ENCODE measurements around the gene DYSF.

The DYSF gene

DNA sequence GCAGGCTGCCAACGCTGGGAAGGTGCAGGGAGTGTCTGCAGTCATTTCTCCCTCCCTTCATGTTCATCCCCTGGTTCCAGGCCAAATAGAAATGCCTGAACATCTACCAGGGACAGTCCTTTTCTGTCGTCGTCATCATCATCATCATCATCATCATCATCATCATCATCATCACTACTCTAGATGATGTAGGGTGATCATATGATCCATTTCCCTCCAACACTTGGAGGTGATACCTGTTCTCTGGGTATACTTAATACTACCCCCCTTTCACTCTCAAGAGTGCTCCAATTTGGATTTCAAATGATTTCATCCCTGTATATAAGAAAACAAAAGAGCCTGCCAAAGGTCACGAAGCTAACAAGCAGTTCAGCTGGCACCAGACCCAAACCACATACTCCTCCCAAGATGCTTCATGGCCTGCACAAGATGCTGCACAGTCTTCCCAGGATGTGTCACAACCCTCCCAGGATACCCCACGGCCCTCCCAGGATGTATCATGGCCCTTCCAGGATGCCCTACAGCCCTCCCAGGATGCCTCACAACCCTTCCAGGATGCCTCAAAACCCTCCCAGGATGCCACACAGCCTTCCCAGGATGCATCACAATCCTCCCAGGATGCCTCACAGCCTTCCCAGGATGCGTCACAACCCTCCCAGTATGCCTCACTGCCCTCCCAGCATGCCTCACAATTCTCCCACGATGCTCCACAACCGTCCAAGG lies 257.9 kb downstream of the DYSF start:
- Histone ChIP-seq H3K27me3 (ENCODE audit: control insufficient read depth, insufficient read depth, low read length, poor library complexity, severe bottlenecking) (no peaks in the 10 kb centered on the region), H3K36me3 (ENCODE audit: control insufficient read depth, insufficient read depth, low read length) (no peaks in the 10 kb centered on the region), H3K4me1 (ENCODE audit: control insufficient read depth, insufficient read depth, low read length) (no peaks in the 10 kb centered on the region), H3K4me3 (ENCODE audit: insufficient read depth, low read depth, low read length) (no peak overlapping the region), H3K27ac (ENCODE audit: insufficient read depth, low read depth, low read length, poor library complexity, severe bottlenecking) (no peak overlapping the region), H3K9me3 (ENCODE audit: control insufficient read depth, low read length) (no peaks in the 10 kb centered on the region)
- 77 to 83% methylated on average over 8 of the region's 8 CpGs for WGBS, 2 experiments

DNA sequence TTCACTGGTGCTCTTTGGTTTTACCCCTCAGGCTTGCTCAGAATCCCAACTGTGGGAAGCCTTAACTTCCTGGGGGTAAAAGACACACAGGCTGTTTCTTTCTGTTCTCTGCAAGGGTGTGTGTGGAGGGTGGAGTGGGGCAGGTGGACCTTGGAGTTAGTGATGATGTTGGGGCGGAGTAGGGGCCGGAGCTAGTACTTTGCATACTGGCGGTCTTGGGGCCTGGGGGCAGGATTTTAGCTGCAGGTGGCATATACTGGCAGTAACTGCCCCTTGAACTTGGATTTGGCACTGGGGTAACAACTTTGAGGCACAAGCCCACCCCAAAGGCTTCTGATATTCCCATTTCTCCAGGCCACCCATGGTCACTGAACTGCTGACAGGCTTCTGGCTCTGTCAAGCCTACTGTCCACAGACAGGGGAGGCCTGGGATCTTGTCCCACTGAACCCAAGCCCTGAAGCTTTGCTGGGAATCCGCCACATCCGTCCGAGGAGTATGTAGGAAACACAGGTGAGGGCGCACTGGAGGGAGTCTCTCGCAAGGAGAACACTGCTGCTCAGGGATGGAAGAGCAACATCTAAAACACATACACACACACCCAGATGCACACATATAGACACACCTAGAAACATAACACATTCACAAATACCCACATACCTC lies 258.9 kb downstream of the DYSF start:
- Histone ChIP-seq H3K4me3 (ENCODE audit: insufficient read depth, low read depth, low read length) (no peak overlapping the region), H3K4me1 (ENCODE audit: control insufficient read depth, insufficient read depth, low read length) (no peaks in the 10 kb centered on the region), H3K9me3 (ENCODE audit: control insufficient read depth, low read length) (no peaks in the 10 kb centered on the region), H3K36me3 (ENCODE audit: control insufficient read depth, insufficient read depth, low read length) (no peaks in the 10 kb centered on the region), H3K27me3 (ENCODE audit: control insufficient read depth, insufficient read depth, low read length, poor library complexity, severe bottlenecking) (no peaks in the 10 kb centered on the region), H3K27ac (ENCODE audit: insufficient read depth, low read depth, low read length, poor library complexity, severe bottlenecking) (no peak overlapping the region)
- 86 to 96% methylated on average over 8 of the region's 8 CpGs for WGBS, 2 experiments

DNA sequence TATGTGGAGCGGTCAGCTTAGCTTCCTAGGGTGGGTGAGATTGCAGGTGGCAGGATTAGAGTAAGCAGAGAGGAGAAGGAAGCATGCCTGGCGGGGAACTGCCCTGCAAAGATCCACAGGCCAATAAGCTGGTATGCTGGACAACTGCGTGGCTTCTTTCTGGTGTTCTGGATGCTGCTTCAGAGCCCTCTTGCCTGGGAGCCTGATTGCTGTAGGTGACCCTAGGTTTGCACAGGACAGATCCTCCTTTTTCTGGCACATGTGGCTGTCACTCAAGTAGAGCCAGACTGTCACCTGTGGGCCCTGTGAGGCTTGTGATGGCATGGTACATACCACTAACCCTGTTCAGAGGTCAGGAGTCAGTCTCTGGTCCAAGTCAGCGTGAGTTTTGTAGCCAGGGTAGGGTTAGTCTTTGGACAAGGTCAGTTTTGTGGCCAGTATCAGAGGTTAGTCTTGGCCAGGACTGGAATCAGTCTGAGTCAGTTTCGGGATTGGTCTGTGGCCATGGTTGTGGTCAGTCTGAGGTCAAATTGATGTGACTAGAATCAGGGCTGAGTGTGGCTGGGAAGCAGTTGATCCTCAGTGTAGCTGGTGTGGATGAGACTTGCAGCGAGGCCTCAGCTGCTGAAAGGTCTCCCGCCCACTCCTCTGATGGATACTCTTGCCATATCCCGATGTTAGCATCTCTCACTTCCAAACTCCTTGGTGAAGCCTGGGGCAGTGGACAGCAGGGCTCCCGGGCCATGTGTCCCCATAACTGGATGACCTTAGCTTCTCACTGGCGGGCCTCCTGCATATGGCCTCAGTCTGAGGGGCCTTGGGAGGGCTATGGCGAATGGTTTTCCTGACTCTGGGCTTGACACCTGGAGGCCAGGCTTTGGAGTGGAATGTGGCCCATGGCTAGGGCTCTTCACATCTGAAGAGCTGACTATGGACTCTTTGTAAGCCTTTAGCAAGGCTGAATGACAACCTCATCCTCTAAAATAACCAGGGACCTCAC lies 260.5 kb downstream of the DYSF start:
- 90 to 92% methylated on average over 11 of the region's 11 CpGs for WGBS, 2 experiments
- Histone ChIP-seq H3K27ac (ENCODE audit: insufficient read depth, low read depth, low read length, poor library complexity, severe bottlenecking) (no peak overlapping the region), H3K4me1 (ENCODE audit: control insufficient read depth, insufficient read depth, low read length) (no peaks in the 10 kb centered on the region), H3K27me3 (ENCODE audit: control insufficient read depth, insufficient read depth, low read length, poor library complexity, severe bottlenecking) (no peaks in the 10 kb centered on the region), H3K36me3 (ENCODE audit: control insufficient read depth, insufficient read depth, low read length) (no peaks in the 10 kb centered on the region), H3K9me3 (ENCODE audit: control insufficient read depth, low read length) (no peaks in the 10 kb centered on the region), H3K4me3 (ENCODE audit: insufficient read depth, low read depth, low read length) (no peak overlapping the region)

DNA sequence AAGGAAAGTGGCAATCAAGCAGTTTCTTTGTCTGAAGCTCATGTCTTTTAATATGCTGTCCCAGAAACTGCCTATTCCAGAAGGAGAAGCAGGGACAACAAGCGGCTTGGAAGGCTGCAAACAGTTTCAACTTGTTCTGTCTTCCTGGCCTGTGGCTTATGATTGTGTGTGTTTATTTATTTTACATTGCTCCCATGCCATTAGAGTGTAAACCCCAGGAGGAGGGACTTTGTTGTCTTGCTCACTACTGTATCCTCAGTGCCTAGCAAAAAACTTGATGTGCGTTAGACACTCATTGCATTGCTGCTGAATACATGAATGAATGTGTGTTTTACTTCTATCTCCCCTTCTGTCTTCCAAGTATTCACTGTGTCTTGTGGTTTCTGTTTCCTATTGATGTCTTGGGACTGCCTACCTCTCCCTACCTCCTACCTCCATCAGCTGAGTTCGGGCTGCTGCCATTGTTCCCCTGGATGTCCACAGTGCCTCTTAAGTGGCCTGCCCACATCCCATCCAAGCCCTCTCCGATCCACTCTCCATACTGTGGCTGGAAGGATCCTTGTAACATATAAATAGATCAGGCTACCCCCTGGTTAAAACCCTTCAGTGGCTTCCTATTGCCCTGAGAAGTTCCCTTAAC lies 261.4 kb downstream of the DYSF start:
- Histone ChIP-seq H3K4me3 (ENCODE audit: insufficient read depth, low read depth, low read length) (no peak overlapping the region), H3K27me3 (ENCODE audit: control insufficient read depth, insufficient read depth, low read length, poor library complexity, severe bottlenecking) (no peaks in the 10 kb centered on the region), H3K27ac (ENCODE audit: insufficient read depth, low read depth, low read length, poor library complexity, severe bottlenecking) (no peak overlapping the region), H3K36me3 (ENCODE audit: control insufficient read depth, insufficient read depth, low read length) (no peaks in the 10 kb centered on the region), H3K9me3 (ENCODE audit: control insufficient read depth, low read length) (no peaks in the 10 kb centered on the region), H3K4me1 (ENCODE audit: control insufficient read depth, insufficient read depth, low read length) (no peaks in the 10 kb centered on the region)
- 95 to 97% methylated on average over 4 of the region's 4 CpGs for WGBS, 2 experiments

DNA sequence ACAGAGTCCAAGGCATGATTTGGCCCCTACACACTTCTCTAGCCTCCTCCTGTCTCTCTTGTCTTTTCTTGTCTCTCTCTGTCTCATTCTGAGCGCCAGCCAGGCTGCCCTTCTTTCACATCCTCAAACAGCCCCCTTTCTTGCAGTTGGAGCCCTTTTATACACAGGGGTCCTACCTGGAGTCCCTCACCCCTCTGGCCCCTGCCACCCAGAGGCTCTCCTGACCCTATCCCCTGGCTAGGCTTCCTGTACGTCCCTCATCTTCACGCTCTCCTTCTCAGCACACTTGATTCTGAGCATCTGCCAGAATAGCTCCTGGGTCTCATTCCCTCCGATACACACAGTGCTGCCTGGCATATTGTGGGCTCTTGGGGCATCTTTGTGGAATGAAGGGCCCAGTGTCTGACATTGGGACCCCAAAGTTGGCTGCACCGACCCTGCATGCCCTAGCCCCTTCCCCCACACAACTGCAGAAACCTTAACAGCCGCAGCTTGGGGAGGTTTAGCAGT lies 261.9 kb downstream of the DYSF start:
- WGBS, 2 experiments, result 90 to 91% methylated on average over 6 of the region's 6 CpGs
- H3K9me3 ChIP-seq (ENCODE audit: control insufficient read depth, low read length), result no peaks in the 10 kb centered on the region
- H3K27me3 ChIP-seq (ENCODE audit: control insufficient read depth, insufficient read depth, low read length, poor library complexity, severe bottlenecking), result no peaks in the 10 kb centered on the region
- peaks cover 3% of the 10 kb centered on the region for H3K4me1 ChIP-seq (ENCODE audit: control insufficient read depth, insufficient read depth, low read length)
- H3K27ac ChIP-seq (ENCODE audit: insufficient read depth, low read depth, low read length, poor library complexity, severe bottlenecking), result no peak overlapping the region
- no peak overlapping the region for H3K4me3 ChIP-seq (ENCODE audit: insufficient read depth, low read depth, low read length)
- H3K36me3 ChIP-seq (ENCODE audit: control insufficient read depth, insufficient read depth, low read length), result no peaks in the 10 kb centered on the region

DNA sequence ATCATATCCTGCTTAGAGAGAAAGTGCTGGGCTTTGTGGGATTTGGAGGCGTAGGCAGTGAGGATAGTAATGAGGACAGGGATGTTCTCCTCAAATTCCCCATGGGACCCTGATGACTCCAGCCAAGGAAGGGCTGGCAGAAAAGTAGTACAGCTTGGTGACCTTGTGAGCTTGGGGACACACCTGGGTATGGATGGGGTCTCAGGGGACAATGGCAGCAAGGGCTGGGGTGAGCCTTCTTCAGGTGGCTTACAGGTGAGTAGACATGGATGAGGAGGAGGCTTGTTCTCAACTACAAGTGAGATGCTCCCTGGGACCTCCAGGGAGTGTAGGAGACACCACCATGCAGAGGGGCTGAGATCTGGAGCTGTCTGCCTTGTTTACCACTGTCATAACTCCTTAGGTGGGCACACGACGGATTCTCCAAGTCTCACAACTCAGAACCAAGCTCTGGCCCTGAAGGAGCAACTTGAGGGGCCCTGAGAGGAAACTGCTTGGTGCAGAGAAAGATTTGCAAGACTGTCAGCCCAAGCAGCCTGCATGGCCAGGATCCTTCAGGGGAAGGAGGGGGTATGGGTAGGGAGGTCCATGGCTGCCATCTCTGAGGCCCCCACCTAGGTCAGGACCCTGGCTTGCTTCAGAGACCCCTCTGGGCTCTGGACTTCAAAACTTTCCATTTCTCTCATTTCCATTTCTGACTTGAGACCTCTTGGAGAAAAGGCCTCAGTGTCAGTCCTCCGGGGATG lies 262.8 kb downstream of the DYSF start:
- H3K4me1 ChIP-seq (ENCODE audit: control insufficient read depth, insufficient read depth, low read length), result peaks cover 8% of the 10 kb centered on the region
- 95 to 96% methylated on average over 4 of the region's 4 CpGs for WGBS, 2 experiments
- H3K27ac ChIP-seq (ENCODE audit: insufficient read depth, low read depth, low read length, poor library complexity, severe bottlenecking), result no peak overlapping the region
- no peaks in the 10 kb centered on the region for H3K36me3 ChIP-seq (ENCODE audit: control insufficient read depth, insufficient read depth, low read length)
- H3K27me3 ChIP-seq (ENCODE audit: control insufficient read depth, insufficient read depth, low read length, poor library complexity, severe bottlenecking), result no peaks in the 10 kb centered on the region
- H3K9me3 ChIP-seq (ENCODE audit: control insufficient read depth, low read length), result no peaks in the 10 kb centered on the region
- no peak overlapping the region for H3K4me3 ChIP-seq (ENCODE audit: insufficient read depth, low read depth, low read length)

DNA sequence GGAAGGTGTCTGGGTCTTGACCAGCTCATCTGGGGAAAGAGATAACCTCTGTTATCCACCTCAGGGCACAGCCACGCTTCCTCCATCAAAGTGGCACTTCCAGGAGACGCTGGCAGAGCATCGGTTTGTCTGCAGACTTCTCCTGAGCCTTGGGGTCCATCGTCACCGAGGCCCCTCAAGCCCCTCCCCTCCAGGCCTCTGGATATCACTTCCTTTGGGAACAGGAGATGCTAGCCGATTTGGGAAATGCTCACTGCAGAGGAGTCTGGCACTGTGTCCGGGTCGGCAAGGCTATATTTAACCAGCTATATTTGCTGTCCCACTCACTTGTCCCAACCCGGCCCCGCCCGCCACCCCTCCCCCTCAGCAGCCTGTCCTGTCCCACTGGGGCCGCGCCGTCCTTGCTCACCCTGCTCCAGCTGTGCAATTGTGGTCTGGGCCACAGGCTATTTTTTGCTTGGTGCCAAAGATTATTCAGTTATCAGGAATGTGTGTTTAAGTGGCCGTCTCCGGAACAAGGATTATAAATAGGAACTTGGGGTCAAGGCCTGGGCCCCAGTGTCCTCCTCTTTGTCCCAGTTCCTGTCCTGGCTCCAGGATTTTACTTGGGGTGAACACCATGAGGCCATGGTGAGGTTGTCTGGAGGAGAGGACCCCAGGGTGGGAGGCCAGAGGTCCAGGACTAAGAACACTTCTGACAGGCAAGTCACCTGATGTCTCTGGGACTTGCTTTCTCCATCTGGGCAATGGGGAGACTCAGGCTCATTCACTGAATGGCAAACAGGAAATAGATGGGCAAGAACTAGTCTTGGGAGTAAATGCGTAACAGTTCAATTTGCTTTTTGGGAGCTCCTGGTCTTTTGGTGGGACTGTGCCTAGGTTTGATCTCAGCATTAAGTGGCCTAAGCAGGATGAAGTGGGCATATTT lies 263.6 kb downstream of the DYSF start:
- WGBS, 2 experiments, result 95% methylated on average over 17 of the region's 17 CpGs
- Histone ChIP-seq H3K9me3 (ENCODE audit: control insufficient read depth, low read length) (no peaks in the 10 kb centered on the region), H3K4me3 (ENCODE audit: insufficient read depth, low read depth, low read length) (no peak overlapping the region), H3K4me1 (ENCODE audit: control insufficient read depth, insufficient read depth, low read length) (peaks cover 8% of the 10 kb centered on the region), H3K27me3 (ENCODE audit: control insufficient read depth, insufficient read depth, low read length, poor library complexity, severe bottlenecking) (no peaks in the 10 kb centered on the region), H3K36me3 (ENCODE audit: control insufficient read depth, insufficient read depth, low read length) (no peaks in the 10 kb centered on the region), H3K27ac (ENCODE audit: insufficient read depth, low read depth, low read length, poor library complexity, severe bottlenecking) (no peak overlapping the region)

DNA sequence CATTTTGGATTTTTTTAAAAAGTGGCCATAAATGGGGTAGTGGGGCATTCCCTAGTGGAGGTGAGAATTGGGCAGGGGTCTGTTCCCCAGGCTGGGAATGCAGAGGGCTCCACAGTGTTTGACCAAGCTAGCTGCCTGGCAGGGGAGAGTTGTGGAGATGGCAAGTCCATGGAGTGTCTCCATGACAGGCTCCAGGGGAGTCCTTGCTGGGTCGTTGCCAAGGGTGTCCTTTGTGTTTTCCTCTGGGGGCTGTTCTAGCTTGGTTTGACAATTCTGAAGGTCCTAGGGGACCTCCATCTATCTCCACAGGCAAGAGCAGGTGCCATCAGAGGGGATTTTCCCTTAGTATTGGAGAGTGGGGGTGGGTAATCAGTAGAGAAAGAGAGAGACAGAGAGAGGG lies 265.3 kb downstream of the DYSF start:
- H3K27me3 ChIP-seq (ENCODE audit: control insufficient read depth, insufficient read depth, low read length, poor library complexity, severe bottlenecking), result no peaks in the 10 kb centered on the region
- H3K4me3 ChIP-seq (ENCODE audit: insufficient read depth, low read depth, low read length), result no peak overlapping the region
- peaks cover 8% of the 10 kb centered on the region for H3K4me1 ChIP-seq (ENCODE audit: control insufficient read depth, insufficient read depth, low read length)
- H3K36me3 ChIP-seq (ENCODE audit: control insufficient read depth, insufficient read depth, low read length), result no peaks in the 10 kb centered on the region
- H3K27ac ChIP-seq (ENCODE audit: insufficient read depth, low read depth, low read length, poor library complexity, severe bottlenecking), result no peak overlapping the region
- 100% methylated on average over 1 of the region's 1 CpG for WGBS, 2 experiments
- no peaks in the 10 kb centered on the region for H3K9me3 ChIP-seq (ENCODE audit: control insufficient read depth, low read length)

Data from ectodermal cell (in vitro differentiated cells).